ENCODE data around the gene NFXL1.
"Not testable (repeated sequence)": the region's sequence is repeated elsewhere in the genome, so short reads cannot be mapped to it uniquely, and the experiment has no call there.

NFXL1 gene

GRCh38 chr4:47926667-47927258 lies 12.4 kb upstream of the NFXL1 start:
- Histone ChIP-seq H3K4me3 (ENCODE audit: low read depth in 1 of 2, low read length in 1 of 2) (peak overlapping the region; percentile 25 to 29), H3K36me3 (no peaks in the 10 kb centered on the region), H3K9me3 (no peaks in the 10 kb centered on the region), H3K27me3 (no peaks in the 10 kb centered on the region), H3K27ac (peak overlapping the region; percentile 4), H3K4me1 (ENCODE audit: control insufficient read depth in 1 of 2, insufficient read depth in 1 of 2, low read depth in 1 of 2, low read length in 1 of 2) (peaks cover 25 to 46% of the 10 kb centered on the region in 2 experiments)
- peak; percentile 71 for TF ChIP-seq CTCF (IDR thresholded peaks at IDR 0.05)

DNA sequence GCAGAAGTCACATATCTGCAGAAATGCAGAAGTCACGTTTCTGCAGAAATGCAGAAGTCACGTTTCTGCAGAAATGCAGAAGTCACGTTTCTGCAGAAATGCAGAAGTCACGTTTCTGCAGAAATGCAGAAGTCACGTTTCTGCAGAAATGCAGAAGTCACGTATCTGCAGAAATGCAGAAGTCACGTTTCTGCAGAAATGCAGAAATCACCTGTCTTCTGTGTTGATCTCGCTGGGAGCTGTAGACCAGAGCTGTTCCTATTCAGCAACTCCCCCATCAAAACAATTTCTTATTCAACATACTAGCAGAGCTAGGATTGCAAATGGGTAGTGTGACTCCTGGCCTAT lies 8.9 kb upstream of the NFXL1 start:
- not testable (repeated sequence) for H3K36me3 ChIP-seq, H3K27me3 ChIP-seq, H3K9me3 ChIP-seq
- peaks cover 25 to 63% of the 10 kb centered on the region in 2 experiments for H3K4me1 ChIP-seq (ENCODE audit: control insufficient read depth in 1 of 2, insufficient read depth in 1 of 2, low read depth in 1 of 2, low read length in 1 of 2)
- H3K4me3 ChIP-seq (ENCODE audit: low read depth in 1 of 2, low read length in 1 of 2): peak overlapping the region in 1 of 2 experiments; percentile 28
- peak overlapping the region; percentile 94 for H3K27ac ChIP-seq

- Histone ChIP-seq H3K4me1 (ENCODE audit: control insufficient read depth in 1 of 2, insufficient read depth in 1 of 2, low read depth in 1 of 2, low read length in 1 of 2) (peaks cover 25 to 63% of the 10 kb centered on the region in 2 experiments), H3K27ac (peak overlapping the region; percentile 94), H3K4me3 (ENCODE audit: low read depth in 1 of 2, low read length in 1 of 2) (peak overlapping the region in 1 of 2 experiments; percentile 13)
- not testable (repeated sequence) for H3K36me3 ChIP-seq, H3K9me3 ChIP-seq, H3K27me3 ChIP-seq
Measured at GRCh38 chr4:47922436-47923260, 8.3 kb upstream of the NFXL1 start.

DNA sequence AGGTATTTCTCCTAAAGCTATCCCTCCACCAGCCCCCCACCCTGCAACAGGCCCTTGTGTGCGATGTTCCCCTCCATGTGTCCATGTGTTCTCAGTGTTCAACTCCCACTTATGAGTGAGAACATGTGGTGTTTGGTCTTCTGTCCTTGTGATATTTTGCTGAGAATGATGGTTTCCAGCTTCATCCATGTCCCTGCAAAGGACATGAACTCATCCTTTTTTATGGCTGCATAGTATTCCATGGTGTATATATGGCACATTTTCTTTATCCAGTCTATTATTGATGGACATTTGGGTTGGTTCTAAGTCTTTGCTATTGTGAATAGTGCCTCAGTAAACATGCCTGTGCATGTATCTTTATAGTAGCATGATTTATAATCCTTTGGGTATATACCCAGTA lies 2.8 kb upstream of the NFXL1 start:
- H3K4me1 ChIP-seq (ENCODE audit: control insufficient read depth in 1 of 2, insufficient read depth in 1 of 2, low read depth in 1 of 2, low read length in 1 of 2): peaks cover 23 to 42% of the 10 kb centered on the region in 2 experiments
- not testable (repeated sequence) for H3K9me3 ChIP-seq

DNA sequence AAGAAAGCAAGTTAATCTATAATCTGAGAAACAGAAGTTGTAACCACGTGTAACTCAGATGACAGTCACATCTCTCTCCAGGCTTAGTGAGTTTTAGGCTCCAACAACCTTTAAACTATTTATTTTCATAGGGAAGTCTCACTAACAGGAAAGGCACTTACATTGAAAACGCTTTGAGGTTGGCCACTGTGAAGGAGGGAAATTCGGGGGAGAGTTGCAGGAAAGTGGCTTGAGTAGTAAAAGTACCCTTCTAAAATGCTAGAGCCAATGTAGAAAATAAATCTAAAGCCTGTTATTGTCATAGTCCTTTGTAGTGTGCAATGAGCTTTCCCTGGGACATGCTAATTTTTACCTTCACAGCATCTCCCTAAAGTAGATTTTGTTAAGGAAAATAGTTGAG lies 995 bp upstream of the NFXL1 start:
- Histone ChIP-seq H3K36me3 (peaks cover 15% of the 10 kb centered on the region), H3K4me3 (ENCODE audit: low read depth in 1 of 2, low read length in 1 of 2) (peak overlapping the region; percentile 84 to 94), H3K4me1 (ENCODE audit: control insufficient read depth in 1 of 2, insufficient read depth in 1 of 2, low read depth in 1 of 2, low read length in 1 of 2) (peaks cover 21 to 40% of the 10 kb centered on the region in 2 experiments), H3K9me3 (no peaks in the 10 kb centered on the region), H3K27ac (peak overlapping the region; percentile 81), H3K27me3 (no peaks in the 10 kb centered on the region)
- no peak for TF ChIP-seq CTCF (IDR thresholded peaks at IDR 0.05)

More for the DNA sequence above, 2.8 kb upstream of the NFXL1 start:
- not testable (repeated sequence) for H3K36me3 ChIP-seq; H3K27me3 ChIP-seq; H3K27ac ChIP-seq; H3K4me3 ChIP-seq (ENCODE audit: low read depth in 1 of 2, low read length in 1 of 2)

DNA sequence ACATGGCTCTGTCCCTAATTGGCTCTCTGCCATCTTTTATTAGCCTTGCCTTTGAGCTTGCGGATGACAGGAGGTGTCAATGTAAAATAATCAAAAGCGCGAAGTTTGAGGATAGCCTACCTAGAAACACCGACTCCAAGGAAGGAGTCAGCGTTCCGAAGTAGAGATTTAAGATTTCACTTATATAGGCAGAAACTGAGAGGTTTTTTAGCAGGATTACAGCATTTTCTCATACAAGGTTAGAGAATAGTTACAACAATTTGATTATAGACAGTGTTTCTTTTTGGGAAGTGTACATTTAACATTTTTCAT lies 499 bp upstream of the NFXL1 start:
- Histone ChIP-seq H3K4me1 (ENCODE audit: control insufficient read depth in 1 of 2, insufficient read depth in 1 of 2, low read depth in 1 of 2, low read length in 1 of 2) (peaks cover 21 to 40% of the 10 kb centered on the region in 2 experiments), H3K36me3 (peaks cover 18% of the 10 kb centered on the region), H3K27ac (peak overlapping the region; percentile 81), H3K4me3 (ENCODE audit: low read depth in 1 of 2, low read length in 1 of 2) (peak overlapping the region; percentile 84 to 94), H3K9me3 (no peaks in the 10 kb centered on the region), H3K27me3 (no peaks in the 10 kb centered on the region)
- TF ChIP-seq CTCF (IDR thresholded peaks at IDR 0.05): no peak

- no peaks in the 10 kb centered on the region for H3K9me3 ChIP-seq
- no peaks in the 10 kb centered on the region for H3K27me3 ChIP-seq
- no peak for TF ChIP-seq CTCF (IDR thresholded peaks at IDR 0.05)
- peak overlapping the region; percentile 84 to 94 for H3K4me3 ChIP-seq (ENCODE audit: low read depth in 1 of 2, low read length in 1 of 2)
- H3K4me1 ChIP-seq (ENCODE audit: control insufficient read depth in 1 of 2, insufficient read depth in 1 of 2, low read depth in 1 of 2, low read length in 1 of 2): peaks cover 21 to 36% of the 10 kb centered on the region in 2 experiments
- H3K36me3 ChIP-seq: peaks cover 27% of the 10 kb centered on the region
- peak overlapping the region; percentile 81 for H3K27ac ChIP-seq
Measured at GRCh38 chr4:47913861-47914219, 543 bp downstream of the NFXL1 start.
